ENCODE data around the gene CWC27.
A peak's percentile ranks its signal among the peaks of the same experiment; 100 is the strongest.

Gene CWC27

GRCh38 chr5:64768358-64769312 is at the start of gene CWC27, which contains the start of gene SREK1IP1:
TSS of gene CWC27 (plus strand) at chr5:64768930. CDS start at chr5:64769147, 217 bp downstream.
TSS of gene SREK1IP1 (minus strand) at chr5:64768691. CDS start at chr5:64768517, 174 bp downstream.
- peak; percentile 87 for DNase-seq

- DNase-seq: no peak
Measured at GRCh38 chr5:64722588-64722987, 46.1 kb upstream of the CWC27 start.

GRCh38 chr5:64727150-64727549 is 41.6 kb upstream of the CWC27 start:
- DNase-seq: no peak

GRCh38 chr5:64742411-64742810 is 26.3 kb upstream of the CWC27 start:
- no peak for DNase-seq

- no peak for DNase-seq
Measured at GRCh38 chr5:64742821-64743220, 25.9 kb upstream of the CWC27 start.

- no peak for DNase-seq
Measured at GRCh38 chr5:64744914-64745313, 23.8 kb upstream of the CWC27 start.

GRCh38 chr5:64746446-64746845 is 22.3 kb upstream of the CWC27 start:
- no peak for DNase-seq

- DNase-seq: no peak
Measured at GRCh38 chr5:64749385-64749784, 19.3 kb upstream of the CWC27 start.

GRCh38 chr5:64754066-64754465 is 14.7 kb upstream of the CWC27 start:
- no peak for DNase-seq

GRCh38 chr5:64758901-64759300 is 9.8 kb upstream of the CWC27 start:
- DNase-seq: no peak

- no peak for DNase-seq
Measured at GRCh38 chr5:64759960-64760660, 8.6 kb upstream of the CWC27 start.

GRCh38 chr5:64763948-64764503 is 4.7 kb upstream of the CWC27 start:
- DNase-seq: no peak

GRCh38 chr5:64765804-64766504 is 2.8 kb upstream of the CWC27 start:
- peak; percentile 25 for DNase-seq

GRCh38 chr5:64766941-64767340 is 1.8 kb upstream of the CWC27 start:
- no peak for DNase-seq

- DNase-seq: peak; percentile 6
Measured at GRCh38 chr5:64767959-64768357, 772 bp upstream of the CWC27 start.

GRCh38 chr5:64769855-64770254 is 1.1 kb downstream of the CWC27 start:
- no peak for DNase-seq

GRCh38 chr5:64771736-64772135 is 3.0 kb downstream of the CWC27 start:
- DNase-seq: no peak

GRCh38 chr5:64773533-64773932 is 4.8 kb downstream of the CWC27 start:
- no peak for DNase-seq

GRCh38 chr5:64775291-64775690 is 6.6 kb downstream of the CWC27 start:
- DNase-seq: no peak

- peak; percentile 73 for DNase-seq
Measured at GRCh38 chr5:64784451-64785025, 15.8 kb downstream of the CWC27 start.

GRCh38 chr5:64786372-64786771 is 17.6 kb downstream of the CWC27 start:
- no peak for DNase-seq

GRCh38 chr5:64788156-64788555 is 19.4 kb downstream of the CWC27 start:
- no peak for DNase-seq

GRCh38 chr5:64789457-64789856 is 20.7 kb downstream of the CWC27 start:
- DNase-seq: no peak
